GM12878 (cell line): ENCODE data around the gene NTN1. TPM values are rescaled to one million over a fixed set of nuclear protein-coding genes. Genes with fewer than 3 reads are reported as not detected.

Experiments
- ATAC-seq: fragments of 200-7000 bp; cut with Tn5 transposase; 3 replicates; pipeline ENCODE4 v1.9.1; 2020; ENCODE audit warnings: mild to moderate bottlenecking, moderate library complexity
- BruUV-seq: library from RNA; stranded (reverse); fragments of 400-500 nt; replicated peaks from 2 replicates; lab custom pipeline; 2021; lab: Mats Ljungman, UMichigan
- CTCF ChIA-PET: fragments of 300-600 bp; sonication (Branson Sonifier 250); formaldehyde crosslinking; extraction: SDS; loops from one replicate; lab custom pipeline; 2021; ENCODE audit warnings: inconsistent platforms; lab: Yijun Ruan, JAX
- POLR2A ChIA-PET: fragments of 350-600 bp; formaldehyde crosslinking; extraction: SDS; loops from one replicate; lab custom pipeline; 2021; ENCODE audit warnings: inconsistent platforms; lab: Charles Lee
- RAD21 ChIA-PET: fragments of 300-600 bp; sonication (Branson Sonifier 250); formaldehyde crosslinking; loops from one replicate; lab custom pipeline; 2023; ENCODE audit warnings: antibody characterized with exemption; ENCODE audit not compliant: unreplicated experiment; lab: Charles Lee
- SMC1A ChIA-PET: fragments of 300-600 bp; sonication (Branson Sonifier 250); formaldehyde crosslinking; loops from one replicate; lab custom pipeline; 2023; ENCODE audit not compliant: unreplicated experiment, uncharacterized antibody; lab: Charles Lee
- DNase-seq: peaks from one replicate; pipeline ENCODE4 v3.0.0-alpha.2; 2011; ENCODE audit warnings: low read depth, low spot score
- FAIRE-seq: peaks from 3 replicates; lab custom pipeline; 2011; peaks lifted over from hg19 to GRCh38; lab: Jason Lieb, UNC
- H2AFZ ChIP-seq: 2 replicates; pipeline ENCODE4 v1.6.0; 2011; ENCODE audit warnings: low read depth, low read length, control low read depth; ENCODE audit not compliant: control insufficient read depth
- H3K27ac ChIP-seq: 2 replicates; pipeline ENCODE4 v1.5.1; 2011; ENCODE audit warnings: control low read depth; ENCODE audit not compliant: control insufficient read depth, insufficient read depth
- H3K27me3 ChIP-seq, 2 experiments: replicated peaks in 1 of 2; 2 replicates each; pipeline versions ENCODE4 v1.6.0 to v1.6.1; 2011; ENCODE audit warnings: low read length in 1 of 2; ENCODE audit not compliant: control insufficient read depth in 2 of 2, insufficient read depth in 2 of 2
- H3K36me3 ChIP-seq, 2 experiments: 2 replicates each; pipeline ENCODE4 v1.5.1; 2011; ENCODE audit warnings: low read length in 1 of 2; ENCODE audit not compliant: control insufficient read depth in 2 of 2, insufficient read depth in 2 of 2
- H3K4me1 ChIP-seq: 2 replicates; pipeline ENCODE4 v1.6.1; 2011; ENCODE audit warnings: mild to moderate bottlenecking, low read length, moderate library complexity, mixed read lengths; ENCODE audit not compliant: control insufficient read depth, insufficient read depth
- H3K4me2 ChIP-seq: 2 replicates; pipeline ENCODE4 v1.6.0; 2011; ENCODE audit warnings: control low read depth; ENCODE audit not compliant: control insufficient read depth, insufficient read depth
- H3K4me3 ChIP-seq: fragments of 200-600 bp; sonication (generic); 2 replicates; pipeline ENCODE4 v1.5.1; 2016
- H3K79me2 ChIP-seq: 2 replicates; pipeline ENCODE4 v1.6.0; 2011; ENCODE audit warnings: low read length; ENCODE audit not compliant: control insufficient read depth, insufficient read depth
- H3K9ac ChIP-seq: 2 replicates; pipeline ENCODE4 v1.8.0; 2011; ENCODE audit warnings: low read length, control low read depth, mixed read lengths; ENCODE audit not compliant: control insufficient read depth, insufficient read depth
- H3K9me3 ChIP-seq: replicated peaks from 3 replicates; pipeline ENCODE4 v1.5.1; 2011; ENCODE audit warnings: mild to moderate bottlenecking, low read length; ENCODE audit not compliant: control insufficient read depth, insufficient read depth
- H4K20me1 ChIP-seq: 2 replicates; pipeline ENCODE4 v1.6.0; 2011; ENCODE audit not compliant: control insufficient read depth, insufficient read depth
- KAT2A ChIP-seq: conservative IDR thresholded peaks from 2 replicates; pipeline ENCODE4 v1.6.1; 2011; ENCODE audit warnings: low read depth, low read length; ENCODE audit not compliant: control insufficient read depth
- KLF5 ChIP-seq: fragments of 450-650 bp; IDR thresholded peaks from 2 replicates; pipeline ENCODE4 v1.6.1; 2014; ENCODE audit warnings: mild to moderate bottlenecking; ENCODE audit not compliant: partially characterized antibody
- NFYB ChIP-seq: IDR thresholded peaks from 2 replicates; pipeline ENCODE4 v1.6.1; 2011; ENCODE audit warnings: low read depth, mild to moderate bottlenecking, low read length, improper control_type of control experiment, moderate library complexity; ENCODE audit not compliant: insufficient read depth
- RAD21 ChIP-seq: IDR thresholded peaks from 2 replicates; pipeline ENCODE4 v1.6.1; 2011; ENCODE audit warnings: mild to moderate bottlenecking, low read depth, low read length, moderate library complexity; ENCODE audit not compliant: insufficient read depth
- RB1 ChIP-seq: fragments of 450-650 bp; formaldehyde crosslinking; IDR thresholded peaks from 2 replicates; pipeline ENCODE4 v1.6.1; 2017; ENCODE audit warnings: mild to moderate bottlenecking, borderline replicate concordance
- SMAD1 ChIP-seq: fragments of 450-650 bp; IDR thresholded peaks from 2 replicates; pipeline ENCODE4 v1.6.1; 2018; ENCODE audit warnings: mild to moderate bottlenecking, low read depth; ENCODE audit not compliant: partially characterized antibody
- TBL1XR1 ChIP-seq: IDR thresholded peaks from 2 replicates; pipeline ENCODE4 v1.6.1; 2012; ENCODE audit warnings: low read depth, low read length, improper control_type of control experiment
- WGBS: methylation state at CpG from one replicate; pipeline ENCODE4 v1.1.6; 2016; ENCODE audit warnings: low lambda C conversion rate; ENCODE audit not compliant: insufficient replicate concordance, insufficient coverage; ENCODE audit errors: missing lambda C conversion rate; 5-methylcytosine and 5-hydroxymethylcytosine counted together
- in situ Hi-C: fragments of 300-500 bp; cut with MboI; formaldehyde crosslinking; loops from 9 replicates; pipeline ENCODE4 v1.14.3; 2018; ENCODE audit warnings: mixed read lengths
- intact Hi-C: fragments of 100-400 bp; cut with micrococcal nuclease; formaldehyde crosslinking; loops from one replicate; pipeline ENCODE4 v1.14.2; 2022; ENCODE audit not compliant: unreplicated experiment
- polyA plus RNA-seq, 11 experiments: library from polyadenylated mRNA; depleted of rRNA in 4 of 11; unstranded in 6 of 11; stranded (reverse) in 5 of 11; fragments of >200 nt; fragmentation: Nextera tagmentation in 4 of 11; fragmentation: Illumina TruSeq in 1 of 11; extraction: Ambion mirVana in 4 of 11; extraction: Trizol in 1 of 11; gene quantifications; 1 replicate in 1 of 11; 2 replicates in 10 of 11; pipeline versions ENCODE4 v1.2.1 to v1.2.3, GENCODE V29; 2011 to 2016; ENCODE audit warnings: inconsistent platforms in 2 of 11, missing spikeins in 2 of 11, low read depth in 1 of 11
- total RNA-seq, 4 experiments: library from RNA; depleted of rRNA in 3 of 4; stranded (reverse); fragments of >200 nt in 3 of 4; fragmentation: Illumina TruSeq in 1 of 4; extraction: Trizol in 1 of 4; gene quantifications; 2 replicates each; pipeline versions ENCODE4 v1.2.1 to v1.2.3, GENCODE V29; 2013 to 2021
- TF ChIP-seq, protein P1 (sequence below): IDR thresholded peaks from 2 replicates; pipeline ENCODE4 v1.6.1; 2012; ENCODE audit warnings: low read depth, low read length, improper control_type of control experiment

The NTN1 gene
- total and polyA plus RNA-seq, 10 of the 15 experiments (the other 5 are each of a cell fraction or from before 2014, with no cell fraction given), result 0.02 to 0.89 (median 0.35) TPM

DNA sequence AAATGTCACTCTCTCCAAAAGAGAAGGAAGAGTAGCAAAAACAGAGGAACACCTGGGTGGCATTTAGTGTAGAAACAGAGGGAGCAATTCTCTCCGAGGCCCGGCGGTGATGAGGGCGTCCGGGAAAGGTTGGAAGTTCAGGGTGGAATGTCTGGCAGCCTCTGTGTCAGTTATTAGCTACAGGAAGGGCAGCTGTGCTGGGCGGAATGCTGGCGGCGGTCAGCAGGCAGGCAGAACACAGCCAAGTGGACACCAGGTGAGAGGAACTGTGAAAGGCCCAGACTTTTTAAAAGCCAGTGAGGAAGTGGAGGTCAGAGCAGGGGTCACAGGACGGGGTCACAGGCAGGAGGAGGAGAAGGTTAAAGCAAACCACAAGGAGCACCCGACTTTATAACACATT is 238.1 kb downstream of the NTN1 start:
- no peaks in the 10 kb centered on the region for H4K20me1 ChIP-seq
- TF ChIP-seq SMAD1, result no peak
- WGBS, result 50% methylated on average over 10 of the region's 10 CpGs
- POLR2A ChIA-PET, result no interaction called here
- H3K27me3 ChIP-seq, result no peaks in the 10 kb centered on the region
- CTCF ChIA-PET, result no interaction called here
- in situ Hi-C loops, result no loop called here
- no peak overlapping the region for H3K4me2 ChIP-seq
- H3K4me3 ChIP-seq, result no peak overlapping the region
- SMC1A ChIA-PET, result no interaction called here
- ATAC-seq (no peak), FAIRE-seq (no peak), DNase-seq (no peak)
- H3K4me1 ChIP-seq, result peaks cover 4% of the 10 kb centered on the region; the same call in 1 of the 2 replicates
- RAD21 ChIA-PET, result no interaction called here
- no TSS peak for BruUV-seq
- no peak overlapping the region for H3K27ac ChIP-seq
- no peak overlapping the region for H3K9ac ChIP-seq
- H3K36me3 ChIP-seq, result no peaks in the 10 kb centered on the region
- H3K79me2 ChIP-seq, result no peaks in the 10 kb centered on the region
- intact Hi-C loops, result no loop called here
- H2AFZ ChIP-seq, result no peak overlapping the region
- no peaks in the 10 kb centered on the region for H3K9me3 ChIP-seq

DNA sequence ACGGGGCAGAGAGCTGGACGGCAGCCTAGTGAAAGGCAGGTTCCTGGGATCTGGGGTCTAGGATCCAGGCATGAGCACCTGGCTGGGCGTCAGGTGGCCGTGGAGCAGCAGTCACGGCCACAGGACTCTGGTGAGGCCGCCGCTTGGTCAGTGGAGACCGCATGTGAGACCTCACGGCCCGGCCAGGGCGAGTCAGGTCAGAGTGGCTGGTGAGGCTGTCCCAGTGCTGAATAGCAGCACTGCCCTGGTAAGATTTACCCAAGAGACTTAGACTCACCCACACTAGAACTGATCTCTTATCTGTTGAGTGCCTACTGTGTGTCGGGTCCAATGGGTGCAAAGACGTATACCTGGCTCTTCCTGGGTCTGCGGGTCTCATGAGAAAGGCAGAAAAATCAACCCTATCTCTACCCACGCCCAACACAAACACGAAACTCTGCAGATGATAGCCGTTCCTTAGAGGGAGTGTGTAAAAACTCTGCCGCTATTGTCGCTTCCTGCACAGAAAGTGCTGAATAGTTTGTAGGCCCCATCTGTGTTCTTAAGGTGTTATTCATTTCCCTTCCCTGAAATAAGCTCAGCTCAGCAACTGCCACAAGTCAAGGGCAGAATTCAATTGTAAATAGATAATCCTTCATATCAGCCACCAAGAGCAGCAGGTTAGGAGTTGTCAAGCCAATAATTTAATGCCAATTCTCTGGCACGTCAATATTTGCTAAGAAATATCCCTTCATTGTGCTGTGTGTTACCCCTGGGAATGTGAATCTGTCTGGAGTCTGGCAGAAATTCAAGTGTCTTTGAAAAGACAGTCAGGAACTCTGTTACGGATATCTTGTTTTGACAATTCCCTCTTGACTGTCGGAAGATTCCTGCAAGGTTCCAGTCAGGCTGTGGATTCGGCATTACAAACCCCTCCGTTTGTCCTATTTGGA is 240.0 kb downstream of the NTN1 start:
- BruUV-seq, result no TSS peak
- DNase-seq (no peak), ATAC-seq (no peak), FAIRE-seq (no peak)
- 72% methylated on average over 23 of the region's 24 CpGs for WGBS
- H3K79me2 ChIP-seq, result no peaks in the 10 kb centered on the region
- H3K9ac ChIP-seq, result no peak overlapping the region
- no peaks in the 10 kb centered on the region for H3K27me3 ChIP-seq
- ChIA-PET RAD21 (no interaction called here), CTCF (no interaction called here), POLR2A (no interaction called here), SMC1A (no interaction called here)
- TF ChIP-seq KLF5, result no peak
- TF ChIP-seq TBL1XR1, result no peak
- no peak for TF ChIP-seq KAT2A
- no peak for TF ChIP-seq RB1
- no peak for TF ChIP-seq RAD21
- TF ChIP-seq, protein P1, sequence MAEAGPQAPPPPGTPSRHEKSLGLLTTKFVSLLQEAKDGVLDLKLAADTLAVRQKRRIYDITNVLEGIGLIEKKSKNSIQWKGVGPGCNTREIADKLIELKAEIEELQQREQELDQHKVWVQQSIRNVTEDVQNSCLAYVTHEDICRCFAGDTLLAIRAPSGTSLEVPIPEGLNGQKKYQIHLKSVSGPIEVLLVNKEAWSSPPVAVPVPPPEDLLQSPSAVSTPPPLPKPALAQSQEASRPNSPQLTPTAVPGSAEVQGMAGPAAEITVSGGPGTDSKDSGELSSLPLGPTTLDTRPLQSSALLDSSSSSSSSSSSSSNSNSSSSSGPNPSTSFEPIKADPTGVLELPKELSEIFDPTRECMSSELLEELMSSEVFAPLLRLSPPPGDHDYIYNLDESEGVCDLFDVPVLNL, result no peak
- no peak for TF ChIP-seq NFYB
- no peak overlapping the region for H3K4me3 ChIP-seq
- H3K4me1 ChIP-seq, result peaks cover 4% of the 10 kb centered on the region; the same call in 1 of the 2 replicates
- in situ Hi-C loops (no loop called here), intact Hi-C loops (no loop called here)
- H3K4me2 ChIP-seq, result no peak overlapping the region
- H3K9me3 ChIP-seq, result no peaks in the 10 kb centered on the region
- no peaks in the 10 kb centered on the region for H4K20me1 ChIP-seq
- no peak overlapping the region for H3K27ac ChIP-seq
- H3K36me3 ChIP-seq, result no peaks in the 10 kb centered on the region
- H2AFZ ChIP-seq, result no peak overlapping the region
